NCI-H2029 (cell line): Measurements from ENCODE around the gene GRHPR.

Experiments used
- DNase-seq: peaks from one replicate; lab custom pipeline; 2025; lab: John Stamatoyannopoulos, UW

GRHPR gene

DNA sequence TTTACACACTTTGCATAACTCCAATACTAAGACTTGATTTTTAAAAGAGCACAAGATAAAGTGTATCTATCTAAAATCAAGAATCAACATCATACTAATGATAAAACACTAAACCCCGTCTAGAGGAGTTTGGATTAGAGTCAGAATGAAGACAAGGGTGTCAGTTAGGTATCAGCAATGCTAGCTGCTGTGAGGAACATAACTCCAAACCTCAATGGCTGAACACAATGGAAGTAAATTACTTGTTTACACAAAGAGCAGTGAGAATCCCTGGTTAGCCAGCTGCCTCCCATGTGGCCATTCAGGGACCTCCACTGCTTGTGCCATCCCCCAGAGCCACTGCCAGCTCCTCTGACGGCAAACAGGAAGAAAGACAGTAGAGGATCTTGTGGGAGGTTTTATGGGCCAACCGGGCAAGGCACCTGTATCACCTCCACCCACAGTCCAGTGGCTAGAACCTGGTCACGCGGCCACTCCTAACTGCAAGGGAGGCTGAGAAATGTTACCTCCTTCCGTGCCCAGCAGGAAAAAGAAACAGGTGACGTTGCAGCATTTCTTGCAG lies 24.0 kb upstream of the GRHPR start:
- DNase-seq: no peak

DNA sequence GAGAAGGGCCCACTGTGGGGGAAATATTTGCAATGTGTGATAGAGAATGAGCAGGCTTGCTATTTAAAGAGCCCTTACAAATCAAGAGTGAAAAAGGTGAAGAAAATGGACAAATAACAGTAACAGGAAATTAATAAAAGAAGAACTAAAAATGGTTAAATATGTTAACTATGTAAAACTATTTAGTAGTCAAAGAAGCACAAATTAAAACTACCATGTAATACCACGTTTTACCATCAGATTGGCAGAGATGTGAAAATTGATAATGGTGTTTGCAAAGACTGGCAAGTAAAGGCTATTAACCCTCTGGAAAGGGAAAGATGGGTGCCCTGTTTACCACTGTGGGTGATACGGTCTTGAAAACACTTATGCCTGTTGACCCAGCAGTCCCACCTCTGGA lies 23.2 kb upstream of the GRHPR start:
- DNase-seq: no peak

GRCh38 chr9:37404590-37404989 lies 17.9 kb upstream of the GRHPR start:
- no peak for DNase-seq

GRCh38 chr9:37405350-37405749 lies 17.1 kb upstream of the GRHPR start:
- DNase-seq: no peak

- DNase-seq: no peak
These were observed 16.6 kb upstream of the GRHPR start for GRCh38 chr9:37405764-37406380.

DNA sequence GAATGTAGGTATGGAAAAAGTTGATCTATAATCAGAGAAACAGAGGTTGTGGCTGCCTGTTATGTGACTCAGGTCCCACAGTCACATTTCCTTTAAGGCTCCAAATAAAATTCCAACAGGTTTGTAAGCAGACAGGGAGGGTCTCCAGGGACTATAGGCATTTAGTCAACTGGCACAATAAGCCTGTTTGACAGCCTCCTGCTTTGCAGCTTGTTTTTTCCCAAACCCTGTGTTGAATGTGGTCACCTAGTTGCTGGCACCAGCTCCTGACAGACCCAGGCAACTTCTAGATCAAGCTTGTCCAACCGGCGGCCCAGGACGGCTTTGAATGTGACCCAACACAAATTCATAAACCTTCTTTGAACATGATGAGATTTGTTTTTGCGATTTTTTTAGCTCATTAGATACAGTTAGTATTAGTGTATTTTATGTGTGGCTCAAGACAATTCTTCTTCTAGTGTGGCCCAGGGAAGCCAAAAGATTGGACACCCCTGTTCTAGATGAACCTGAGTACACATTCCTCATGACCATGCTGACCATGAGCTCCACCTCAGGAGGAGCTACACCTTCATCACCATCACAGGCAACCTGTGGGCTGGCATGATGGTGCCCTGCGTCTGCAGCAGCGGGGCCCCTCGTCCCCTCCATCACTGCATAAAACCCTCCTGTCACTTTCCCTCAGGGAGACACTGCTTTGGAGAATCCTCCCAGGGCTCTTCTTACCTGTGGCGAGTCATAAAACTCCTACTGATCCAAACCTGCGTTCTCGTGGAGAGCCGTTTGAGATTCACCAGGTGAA lies 15.7 kb upstream of the GRHPR start:
- DNase-seq: no peak

- DNase-seq: no peak
These were observed 15.0 kb upstream of the GRHPR start for GRCh38 chr9:37407468-37407867.

DNA sequence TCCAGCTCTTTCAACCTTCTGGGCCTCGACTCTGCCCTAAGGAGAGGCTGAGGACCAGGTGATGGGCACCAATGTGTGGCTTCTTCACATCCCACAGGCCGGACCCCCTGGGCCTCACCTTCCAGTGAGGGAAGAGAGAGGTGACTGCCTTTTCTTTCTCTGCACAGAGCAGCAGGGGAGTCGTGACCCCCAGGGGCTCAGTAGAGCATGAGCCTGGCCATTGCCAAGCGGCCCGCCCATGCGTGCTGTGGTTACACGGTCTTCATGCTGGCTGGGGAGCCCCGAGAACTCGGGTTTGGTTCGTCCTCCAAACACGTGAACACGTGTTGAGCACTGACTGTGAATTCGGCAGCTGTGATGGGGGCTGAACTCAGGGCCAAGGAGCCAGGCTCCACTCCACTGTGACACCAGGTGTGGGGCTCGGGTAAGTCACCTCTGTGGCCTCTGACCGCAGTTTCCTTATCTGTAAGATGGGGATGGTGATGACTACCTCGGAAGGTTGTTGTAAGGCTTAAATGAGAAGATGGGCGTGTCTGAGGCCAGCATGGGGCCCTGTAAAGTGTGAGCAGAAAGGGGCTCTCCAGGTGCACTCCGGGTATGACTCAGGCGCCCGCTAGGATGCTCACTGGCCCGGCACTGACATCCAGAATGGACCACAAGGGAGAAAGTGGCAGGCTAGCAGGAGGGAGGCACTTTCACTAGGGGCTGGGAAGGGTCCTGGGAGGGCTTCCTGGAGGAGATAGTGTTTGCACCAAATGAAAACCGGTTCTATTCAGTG lies 13.4 kb upstream of the GRHPR start:
- DNase-seq: no peak

DNA sequence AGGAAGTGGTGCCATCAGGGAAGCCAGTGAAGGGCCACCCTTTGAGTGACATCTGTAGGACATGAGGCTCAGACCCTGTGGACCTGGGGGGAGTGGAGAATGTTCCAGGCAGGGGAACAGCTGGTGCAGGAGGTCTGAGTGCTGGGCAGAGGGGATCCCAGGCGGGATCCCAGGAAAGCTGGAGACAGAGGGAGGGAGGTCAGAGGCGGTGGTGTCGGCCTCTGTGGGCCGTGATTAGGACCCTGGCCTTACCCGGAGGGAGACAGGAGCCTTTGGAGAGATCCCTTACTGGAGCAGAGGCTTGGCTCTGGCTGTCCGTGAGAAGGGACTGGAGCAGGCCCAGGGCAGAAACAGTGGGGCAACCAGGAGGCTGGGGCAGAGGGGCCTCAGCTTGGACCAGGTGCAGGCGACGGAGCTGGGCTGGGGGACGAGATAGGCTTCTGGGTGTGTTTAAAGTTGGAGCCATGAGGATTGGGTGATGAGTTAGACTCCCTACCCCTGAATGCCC lies 12.1 kb upstream of the GRHPR start:
- no peak for DNase-seq

- no peak for DNase-seq
These were observed 11.3 kb upstream of the GRHPR start for GRCh38 chr9:37410969-37411785.

DNA sequence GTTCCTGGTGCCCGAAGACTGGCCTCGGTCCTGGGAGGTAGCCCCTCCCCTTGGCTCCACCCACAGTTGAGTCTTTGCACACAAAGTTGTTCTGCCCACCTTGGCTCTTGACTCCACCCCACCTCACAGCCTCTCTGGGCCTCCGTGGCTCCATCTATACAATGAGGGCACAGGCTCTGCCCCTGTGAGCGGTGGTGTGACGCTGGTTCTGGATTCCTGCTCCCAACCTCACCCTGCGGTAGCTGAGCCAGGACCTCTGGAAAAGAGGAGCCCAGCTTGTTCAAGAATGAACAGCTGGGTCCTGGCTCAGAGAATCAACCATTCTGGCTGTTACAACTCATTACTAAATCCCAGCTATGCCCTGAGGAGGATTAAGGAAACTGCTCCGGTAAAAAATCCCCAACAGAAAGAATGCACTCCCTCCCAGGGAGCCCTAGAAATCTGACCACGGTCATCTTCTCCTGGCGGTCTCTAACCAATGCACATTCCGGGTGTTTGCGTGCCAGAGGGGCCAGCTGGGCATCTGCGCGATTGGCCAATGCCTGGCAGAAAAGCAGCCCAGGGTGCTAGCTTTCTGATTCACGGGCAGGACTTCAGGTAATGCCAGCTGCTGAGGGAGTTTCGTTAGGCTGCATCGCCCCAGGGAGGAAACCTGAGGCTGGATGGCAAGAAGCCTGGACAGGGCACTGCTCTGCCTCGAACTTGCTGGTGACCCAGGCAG lies 9.9 kb upstream of the GRHPR start:
- no peak for DNase-seq

DNA sequence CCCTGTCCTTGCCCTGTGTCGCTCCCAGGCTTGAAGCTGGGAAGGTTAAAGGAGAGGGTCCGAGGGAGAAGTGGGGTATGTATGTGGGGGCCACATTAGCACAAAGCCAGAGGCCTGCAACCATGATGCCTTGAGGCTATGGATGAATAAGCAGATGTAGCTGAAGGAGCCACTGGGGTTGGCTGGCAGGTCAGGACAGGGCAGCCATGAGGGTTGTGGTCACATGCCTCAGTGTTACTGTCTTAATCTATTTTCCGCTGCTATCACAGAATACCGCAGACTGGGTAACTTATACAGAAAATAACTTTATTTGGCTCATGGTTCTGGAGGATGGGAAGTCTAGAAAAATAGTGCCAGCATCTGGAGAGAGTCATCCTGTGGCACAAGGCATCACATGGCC lies 9.2 kb upstream of the GRHPR start:
- no peak for DNase-seq

GRCh38 chr9:37414503-37414943 lies 8.0 kb upstream of the GRHPR start:
- DNase-seq: no peak

- DNase-seq: peak; percentile 84
These were observed 7.3 kb upstream of the GRHPR start for GRCh38 chr9:37415011-37415719.

DNA sequence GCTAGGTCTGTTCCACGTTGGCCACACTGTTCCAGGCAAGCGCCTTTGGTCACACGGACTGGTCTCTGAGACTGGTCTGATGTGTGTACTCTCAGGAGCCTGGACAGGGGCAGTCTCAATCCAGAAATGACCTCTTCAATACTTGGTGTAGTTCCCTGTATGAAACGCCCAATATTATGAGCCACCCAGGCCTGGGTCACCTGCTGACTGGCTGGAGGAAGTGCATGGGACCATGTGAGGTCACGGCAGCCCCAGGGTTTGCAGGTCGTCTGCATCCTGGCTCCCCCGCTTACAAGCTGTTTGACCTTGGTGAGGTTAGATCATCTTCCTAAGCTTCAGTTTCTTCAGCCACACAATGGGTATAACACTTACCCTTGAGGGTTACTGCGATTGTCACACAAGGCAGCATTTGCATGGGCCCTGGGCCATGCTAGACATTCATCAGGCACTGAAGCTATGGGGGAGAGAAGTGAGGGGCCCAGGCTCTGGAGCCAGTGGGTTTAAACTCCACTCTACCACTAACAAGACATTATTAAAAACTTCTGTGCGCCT lies 5.2 kb upstream of the GRHPR start:
- no peak for DNase-seq

DNA sequence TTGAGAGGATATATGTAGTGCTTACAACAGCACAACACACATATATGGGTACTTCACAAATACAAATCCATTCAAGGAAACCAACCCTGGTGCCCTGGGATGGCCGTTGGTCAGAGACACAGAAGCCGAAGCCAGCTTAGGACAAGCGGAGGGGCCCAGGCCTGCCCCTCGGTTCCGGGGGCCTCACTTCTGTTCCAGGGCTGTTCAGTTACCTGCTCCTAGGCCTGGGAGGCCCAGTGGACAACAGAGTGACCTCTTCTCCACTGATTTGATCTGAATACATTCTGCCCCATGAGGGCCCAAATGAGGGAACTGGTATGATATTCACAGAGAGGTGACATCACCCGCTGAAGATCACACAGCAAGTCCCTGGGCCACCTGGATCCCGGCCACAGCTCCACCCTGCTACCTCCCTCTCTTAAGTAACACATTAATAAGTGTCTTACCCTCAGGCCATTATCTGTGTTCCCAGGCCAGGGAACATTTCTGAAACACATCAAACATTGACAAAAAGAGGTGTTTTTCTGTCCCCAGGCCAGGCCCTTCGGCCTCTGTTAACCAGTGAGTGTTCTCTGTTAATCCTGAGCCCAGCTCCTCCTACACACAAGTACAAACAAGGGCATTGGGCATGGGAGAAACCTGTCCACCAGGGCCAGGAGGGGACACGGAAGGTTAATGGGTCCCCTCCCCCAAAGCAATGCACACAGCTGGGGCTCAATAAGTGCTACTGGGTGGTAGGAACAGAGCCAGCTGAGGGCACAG lies 4.5 kb upstream of the GRHPR start:
- DNase-seq: no peak

DNA sequence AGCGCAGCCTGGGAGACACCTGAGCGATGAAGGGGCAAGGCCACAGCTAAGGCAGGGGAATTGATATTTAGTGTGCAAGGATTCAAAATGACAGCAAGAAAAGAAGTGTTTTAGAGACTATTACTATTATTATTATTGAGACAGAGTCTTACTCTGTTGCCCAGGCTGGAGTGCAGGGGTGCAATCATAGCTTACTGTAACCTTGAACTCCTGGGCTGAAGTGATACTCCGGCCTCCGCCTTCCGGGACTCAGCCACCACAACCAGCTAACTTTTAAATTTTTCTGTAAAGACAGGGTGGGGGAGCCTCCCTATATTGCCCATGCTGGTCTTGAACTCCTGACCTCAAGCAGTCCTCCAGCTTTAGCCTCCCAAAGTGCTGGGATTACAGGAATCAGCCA lies 3.3 kb upstream of the GRHPR start:
- no peak for DNase-seq

GRCh38 chr9:37420271-37421215 lies 2.0 kb upstream of the GRHPR start:
- no peak for DNase-seq
